ENCODE results near the gene CNOT3. TPM values are rescaled to one million over a fixed set of nuclear protein-coding genes. Genes with fewer than 3 reads are reported as not detected.

The CNOT3 gene
- total and polyA plus RNA-seq, 7 donors, result 14.1 to 28.4 (median 19.4) TPM

DNA sequence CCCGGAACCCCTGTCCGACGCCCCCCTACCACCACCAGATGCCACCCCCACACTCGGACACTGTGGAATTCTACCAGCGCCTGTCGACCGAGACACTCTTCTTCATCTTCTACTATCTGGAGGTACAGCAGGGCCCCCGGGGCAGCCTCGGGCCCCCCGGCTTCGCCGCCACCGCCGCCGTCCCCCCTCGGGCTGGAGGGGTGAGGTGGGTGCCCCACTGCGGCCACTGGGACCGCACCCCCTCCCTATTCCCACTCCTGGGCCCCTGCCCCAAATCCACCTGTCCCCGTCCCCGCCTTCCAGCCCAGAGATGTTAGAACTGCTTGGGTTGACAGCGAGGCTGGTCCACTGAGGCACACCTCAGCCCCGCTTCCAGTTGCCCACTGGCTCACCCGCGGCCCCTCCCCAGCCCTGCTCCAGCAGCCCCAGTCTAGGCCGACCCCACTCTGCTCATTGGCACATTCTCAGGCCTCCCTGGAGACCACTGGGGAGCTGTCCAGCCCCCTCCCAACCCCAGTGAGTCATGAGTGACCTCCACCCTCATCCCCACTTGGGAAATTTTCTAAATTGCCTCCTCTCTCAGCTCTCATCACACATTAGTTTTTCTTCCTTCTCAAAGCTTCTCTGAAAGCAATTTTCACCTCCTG, 15.4 kb downstream of the CNOT3 start:
- no peak overlapping the region for H3K27ac ChIP-seq

GRCh38 chr19:54153731-54154326, 16.3 kb downstream of the CNOT3 start:
- WGBS, 3 donors, result 68 to 78% (median 69%) methylated on average over 10 of the region's 10 CpGs
- DNase-seq, result no peak
- peak in 2 of 4 donors; percentile 14 to 15 for ATAC-seq
- H3K36me3 ChIP-seq (ENCODE audit: insufficient read depth in 1 of 2, low read depth in 1 of 2), result peaks cover 10 to 95% of the 10 kb centered on the region in 2 donors
- no peak overlapping the region for H3K4me3 ChIP-seq
- H3K4me1 ChIP-seq, result peaks cover 7% of the 10 kb centered on the region
- H3K9me3 ChIP-seq, result no peaks in the 10 kb centered on the region
- no peak overlapping the region for H3K27ac ChIP-seq
- TF ChIP-seq, protein P1, sequence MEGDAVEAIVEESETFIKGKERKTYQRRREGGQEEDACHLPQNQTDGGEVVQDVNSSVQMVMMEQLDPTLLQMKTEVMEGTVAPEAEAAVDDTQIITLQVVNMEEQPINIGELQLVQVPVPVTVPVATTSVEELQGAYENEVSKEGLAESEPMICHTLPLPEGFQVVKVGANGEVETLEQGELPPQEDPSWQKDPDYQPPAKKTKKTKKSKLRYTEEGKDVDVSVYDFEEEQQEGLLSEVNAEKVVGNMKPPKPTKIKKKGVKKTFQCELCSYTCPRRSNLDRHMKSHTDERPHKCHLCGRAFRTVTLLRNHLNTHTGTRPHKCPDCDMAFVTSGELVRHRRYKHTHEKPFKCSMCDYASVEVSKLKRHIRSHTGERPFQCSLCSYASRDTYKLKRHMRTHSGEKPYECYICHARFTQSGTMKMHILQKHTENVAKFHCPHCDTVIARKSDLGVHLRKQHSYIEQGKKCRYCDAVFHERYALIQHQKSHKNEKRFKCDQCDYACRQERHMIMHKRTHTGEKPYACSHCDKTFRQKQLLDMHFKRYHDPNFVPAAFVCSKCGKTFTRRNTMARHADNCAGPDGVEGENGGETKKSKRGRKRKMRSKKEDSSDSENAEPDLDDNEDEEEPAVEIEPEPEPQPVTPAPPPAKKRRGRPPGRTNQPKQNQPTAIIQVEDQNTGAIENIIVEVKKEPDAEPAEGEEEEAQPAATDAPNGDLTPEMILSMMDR (IDR thresholded peaks at IDR 0.05), result no peak
- no peaks in the 10 kb centered on the region for H3K27me3 ChIP-seq (ENCODE audit: insufficient read depth in 3 of 3, low read length in 2 of 3)
- intact Hi-C loops (cut with DNase I), result no loop called here

More for the DNA sequence above, 15.4 kb downstream of the CNOT3 start:
- intact Hi-C loops (cut with DNase I), result no loop called here
- Histone ChIP-seq H3K9me3 (no peaks in the 10 kb centered on the region), H3K4me3 (no peak overlapping the region), H3K36me3 (ENCODE audit: insufficient read depth in 1 of 2, low read depth in 1 of 2) (peaks cover 10 to 99% of the 10 kb centered on the region in 2 donors), H3K4me1 (no peaks in the 10 kb centered on the region), H3K27me3 (ENCODE audit: insufficient read depth in 3 of 3, low read length in 2 of 3) (no peaks in the 10 kb centered on the region)
- DNase-seq (no peak), ATAC-seq (peak in 3 of 4 donors; percentile 7 to 17 (median 10))
- TF ChIP-seq, protein P1 (IDR thresholded peaks at IDR 0.05), result no peak
- 84 to 89% (median 87%) methylated on average over 22 to 25 of the region's 25 CpGs for WGBS, 3 donors

GRCh38 chr19:54154603-54155345, 17.2 kb downstream of the CNOT3 start:
- peaks cover 9% of the 10 kb centered on the region for H3K4me1 ChIP-seq
- no peaks in the 10 kb centered on the region for H3K9me3 ChIP-seq
- intact Hi-C loops (cut with DNase I), result no loop called here
- H3K36me3 ChIP-seq (ENCODE audit: insufficient read depth in 1 of 2, low read depth in 1 of 2), result peaks cover 10 to 86% of the 10 kb centered on the region in 2 donors
- DNase-seq (no peak), ATAC-seq (no peak)
- H3K4me3 ChIP-seq, result no peak overlapping the region
- WGBS, 3 donors, result 70 to 74% (median 70%) methylated on average over 18 of the region's 18 CpGs
- no peaks in the 10 kb centered on the region for H3K27me3 ChIP-seq (ENCODE audit: insufficient read depth in 3 of 3, low read length in 2 of 3)
- H3K27ac ChIP-seq, result no peak overlapping the region
- TF ChIP-seq, protein P1 (IDR thresholded peaks at IDR 0.05), result no peak

GRCh38 chr19:54155694-54156093, 18.1 kb downstream of the CNOT3 start:
- intact Hi-C loops (cut with DNase I), result no loop called here
- H3K4me3 ChIP-seq, result no peak overlapping the region
- H3K4me1 ChIP-seq, result peaks cover 15% of the 10 kb centered on the region
- H3K27ac ChIP-seq, result no peak overlapping the region
- DNase-seq (no peak), ATAC-seq (no peak)
- no peaks in the 10 kb centered on the region for H3K9me3 ChIP-seq
- 53 to 70% (median 57%) methylated on average over 17 to 19 of the region's 19 CpGs for WGBS, 3 donors
- TF ChIP-seq, protein P1 (IDR thresholded peaks at IDR 0.05), result no peak
- H3K36me3 ChIP-seq (ENCODE audit: insufficient read depth in 1 of 2, low read depth in 1 of 2), result peaks cover 10 to 77% of the 10 kb centered on the region in 2 donors
- no peaks in the 10 kb centered on the region for H3K27me3 ChIP-seq (ENCODE audit: insufficient read depth in 3 of 3, low read length in 2 of 3)
